Measurements from ENCODE around the gene SCGB1D1.

GRCh38 chr11:62241095-62241494 lies 51.1 kb downstream of the SCGB1D1 start:
- TF ChIP-seq GATA3 (IDR thresholded peaks at IDR 0.05; ENCODE audit: low read depth, low read length): no peak
- no peak for TF ChIP-seq GATA2 (IDR thresholded peaks at IDR 0.05; ENCODE audit: low read depth, low read length)

All from SH-SY5Y (cell line).